Limb (tissue), 2 donors: ENCODE results near the gene CDCA7.
"Not testable (repeated sequence)": the region's sequence is repeated elsewhere in the genome, so short reads cannot be mapped to it uniquely, and the experiment has no call there.

Experiments
- DNase-seq, 2 donors: peaks; one replicate each; pipeline ENCODE4 v3.0.0-alpha.2; 2016; ENCODE audit errors: extremely low spot score in 2 of 2

The CDCA7 gene

DNA sequence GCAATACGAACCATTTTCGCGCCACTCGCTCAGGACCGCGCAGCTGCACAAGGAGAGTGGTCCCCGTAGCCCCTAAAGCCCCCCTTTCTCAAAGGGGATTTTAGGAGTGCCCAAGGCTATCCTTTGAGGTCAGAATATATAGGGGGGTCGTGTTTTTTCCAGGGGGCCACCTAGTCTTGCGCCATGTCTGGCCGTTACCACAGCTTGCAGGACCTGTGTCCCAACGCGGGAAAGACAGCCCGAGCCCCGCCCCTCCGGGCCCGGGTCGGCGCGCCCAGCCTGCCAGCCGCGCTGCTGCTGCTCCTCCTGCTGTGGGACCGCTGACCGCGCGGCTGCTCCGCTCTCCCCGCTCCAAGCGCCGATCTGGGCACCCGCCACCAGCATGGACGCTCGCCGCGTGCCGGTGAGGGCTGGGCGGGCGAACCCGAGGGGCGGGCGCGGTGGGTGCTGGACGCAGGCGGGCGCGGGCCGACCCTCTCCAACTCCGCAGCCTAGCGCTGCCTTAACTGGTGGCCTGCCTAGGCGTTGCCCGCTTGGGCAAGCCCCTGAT is at the start of gene CDCA7:
Gene CDCA7, plus strand, starts transcription at position 291 of the 550 bp plus-strand sequence. Its CDS starts 92 bp downstream, at position 383.
- DNase-seq: peak; percentile 66 to 90

DNA sequence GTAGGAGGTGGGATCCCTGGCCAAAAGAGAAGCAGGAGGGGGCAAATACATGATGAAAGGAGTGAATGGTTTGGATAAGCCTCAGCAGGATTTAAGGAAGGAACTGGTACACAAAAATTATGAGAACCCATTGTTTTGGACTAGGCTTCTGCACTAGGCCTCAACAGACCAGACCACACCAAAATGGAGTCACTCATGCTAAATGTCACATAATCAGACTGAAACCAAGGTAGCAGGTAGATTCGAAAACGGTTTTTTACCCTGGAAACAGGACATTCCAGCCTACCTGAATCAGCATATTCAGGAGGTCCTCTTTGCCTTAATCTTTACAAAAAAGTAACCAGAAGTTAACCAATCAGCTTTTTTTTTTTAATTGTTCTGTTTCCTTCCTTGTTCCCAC is 49.4 kb upstream of the CDCA7 start:
- DNase-seq: no peak

DNA sequence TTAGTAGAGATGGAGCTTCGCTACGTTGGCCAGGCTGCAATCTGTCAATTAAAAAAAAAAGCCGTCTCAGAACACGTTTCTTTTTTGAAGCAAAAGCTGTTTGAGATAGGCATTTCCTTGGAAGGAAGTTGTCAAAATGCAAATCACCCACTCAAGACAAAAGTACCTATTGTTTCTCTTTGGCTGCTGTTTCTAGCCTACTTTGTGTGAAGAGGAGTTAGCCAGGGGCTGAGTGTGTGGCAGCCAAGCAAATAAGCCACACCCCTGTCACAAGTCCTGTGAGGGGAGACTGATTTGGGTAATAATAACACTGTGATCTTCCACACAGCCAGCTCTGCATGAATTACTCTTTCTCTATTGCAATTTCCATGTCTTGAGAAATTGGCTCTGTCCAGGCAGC is 47.4 kb upstream of the CDCA7 start:
- DNase-seq: no peak

DNA sequence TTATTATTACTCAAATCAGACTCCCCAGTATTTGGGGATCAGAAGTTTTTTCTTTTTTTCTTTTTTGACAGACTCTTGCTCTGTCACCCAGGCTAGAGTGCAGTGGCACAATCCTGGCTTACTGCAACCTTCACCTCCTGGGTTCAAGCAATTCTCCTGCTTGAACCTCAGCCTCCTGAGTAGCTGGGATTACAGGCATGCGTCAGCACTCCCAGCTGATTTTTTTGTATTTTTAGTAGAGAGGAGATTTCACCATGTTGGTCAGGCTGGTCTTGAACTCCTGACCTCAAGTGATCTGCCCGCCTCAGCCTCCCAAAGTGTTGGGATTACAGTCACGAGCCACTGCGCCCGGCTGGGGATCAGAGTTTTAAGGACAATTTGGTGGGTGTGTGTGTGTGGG is 45.3 kb upstream of the CDCA7 start:
- not testable (repeated sequence) for DNase-seq

DNA sequence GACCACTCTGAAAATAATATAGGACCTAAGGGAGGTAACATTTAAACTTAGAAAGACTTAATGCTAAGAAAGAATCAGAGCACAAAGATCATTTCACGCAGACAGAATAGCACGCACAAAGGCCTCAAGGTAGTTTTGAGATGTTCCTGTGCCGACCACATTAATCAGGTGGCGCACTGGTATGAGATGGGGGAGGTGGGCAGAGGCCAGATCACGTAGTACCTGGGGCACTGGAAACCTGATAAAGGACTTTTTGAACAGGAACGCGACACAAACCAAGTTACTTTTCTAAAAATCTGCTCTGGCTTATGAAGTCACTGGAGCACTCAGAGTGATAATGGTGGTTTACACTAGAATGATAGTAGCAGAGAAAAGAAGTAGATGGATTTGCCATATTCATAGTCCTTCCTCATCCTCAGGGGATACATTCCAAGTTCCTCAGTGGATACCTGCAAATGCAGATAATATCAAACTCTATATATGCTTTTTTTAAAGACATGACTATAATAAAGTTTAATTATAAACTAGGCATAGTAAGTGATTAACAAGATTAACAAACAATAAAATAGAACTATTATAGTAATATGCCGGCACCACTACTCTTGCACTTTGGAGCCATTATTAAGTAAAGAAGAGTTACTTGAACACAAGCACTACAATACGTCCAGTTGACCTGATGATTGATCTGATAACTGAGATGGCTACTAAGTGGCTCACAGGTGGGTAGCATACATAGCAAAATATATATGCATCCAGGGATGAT is 42.6 kb upstream of the CDCA7 start:
- no peak for DNase-seq

DNA sequence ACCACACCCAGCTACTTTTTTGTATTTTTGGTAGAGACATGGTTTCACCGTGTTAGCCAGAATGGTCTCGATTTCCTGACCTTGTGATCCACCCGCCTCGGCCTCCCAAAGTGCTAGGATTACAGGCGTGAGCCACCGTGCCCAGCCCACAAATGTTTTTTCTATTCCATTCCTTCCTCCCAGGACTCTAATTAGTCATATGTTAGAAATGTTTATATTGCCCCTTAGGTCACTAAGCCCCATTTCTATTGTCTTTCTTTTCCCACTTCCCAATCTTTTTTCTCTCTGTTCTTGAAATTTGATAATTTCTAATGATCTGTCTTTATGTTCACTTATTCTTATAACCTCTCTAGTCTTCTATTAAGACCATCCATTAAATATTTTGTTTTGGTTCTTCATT is 31.3 kb upstream of the CDCA7 start:
- DNase-seq: no peak

DNA sequence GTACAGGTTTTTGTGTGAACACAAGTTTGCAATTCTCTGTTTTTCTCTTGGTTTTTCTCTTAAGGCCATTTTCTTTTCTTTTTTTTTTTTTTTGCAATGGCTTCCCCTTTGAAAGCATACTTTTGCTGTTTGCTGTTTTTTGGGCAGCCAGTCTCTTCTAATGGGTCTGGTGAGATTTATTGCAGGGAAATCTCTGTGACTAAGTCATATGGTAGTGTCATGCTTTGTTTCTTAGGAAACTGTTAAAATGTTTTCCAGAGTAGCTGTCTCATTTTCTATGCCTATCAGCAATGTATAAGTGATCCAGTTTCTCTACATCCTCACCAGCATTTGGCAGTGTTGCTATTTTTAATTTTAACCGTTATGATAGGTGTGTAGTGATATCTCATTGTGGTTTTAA is 27.9 kb upstream of the CDCA7 start:
- no peak for DNase-seq

DNA sequence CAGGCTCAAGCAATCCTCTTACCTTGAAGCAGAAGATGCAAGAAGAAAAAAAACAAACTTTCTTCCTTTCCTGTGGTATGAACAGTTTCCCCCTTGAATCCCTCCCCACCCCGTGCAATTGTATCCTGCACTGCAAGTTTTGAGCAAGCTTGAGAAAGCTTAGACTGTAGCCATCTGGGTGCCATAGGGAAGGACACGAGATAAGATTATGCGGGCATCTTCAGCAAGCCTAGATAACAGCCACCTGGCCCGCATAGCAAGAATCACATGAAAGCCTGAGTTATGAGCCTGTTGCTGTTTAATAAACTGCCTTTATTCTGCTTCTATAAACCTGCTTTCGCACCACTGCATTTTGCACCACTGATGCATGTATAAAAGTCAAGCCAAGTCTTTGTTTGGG is 27.3 kb upstream of the CDCA7 start:
- no peak for DNase-seq

DNA sequence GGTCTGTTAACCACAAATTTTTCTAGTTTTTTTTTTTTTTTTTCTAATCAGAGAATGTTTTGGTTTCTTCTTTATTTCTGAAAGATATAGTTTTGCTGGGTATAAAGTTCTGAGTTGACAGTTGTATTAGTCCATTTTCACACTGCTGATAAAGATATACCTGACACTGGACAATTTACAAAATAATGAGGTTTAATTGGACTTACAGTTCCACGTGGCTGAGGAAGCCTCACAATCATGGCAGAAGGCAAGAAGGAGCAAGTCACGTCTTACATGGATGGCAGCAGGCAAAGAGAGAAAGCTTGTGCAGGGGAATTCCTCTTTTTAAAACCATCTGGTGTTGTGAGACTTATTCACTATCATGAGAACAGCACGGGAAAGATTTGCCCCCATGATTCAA is 21.7 kb upstream of the CDCA7 start:
- not testable (repeated sequence) for DNase-seq

DNA sequence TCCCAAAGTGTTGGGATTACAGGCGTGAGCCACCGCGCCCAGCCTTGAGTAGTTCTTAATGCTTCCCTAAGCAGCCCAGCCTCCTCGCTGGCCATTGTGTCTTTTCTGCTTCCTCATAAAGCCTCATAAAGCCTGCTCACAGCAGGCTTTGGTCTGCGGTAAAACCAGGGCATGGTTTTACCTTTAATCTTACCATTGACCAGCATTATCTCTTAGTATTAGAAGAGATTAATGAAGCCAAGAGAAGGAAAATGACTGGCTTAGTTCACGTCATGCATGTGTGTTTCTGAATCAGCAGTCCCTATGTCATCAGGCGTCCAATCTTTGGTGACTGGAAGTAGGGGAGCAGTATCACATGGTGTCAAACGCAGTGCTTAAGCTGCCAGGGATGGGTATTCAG is 14.9 kb upstream of the CDCA7 start:
- no peak for DNase-seq

DNA sequence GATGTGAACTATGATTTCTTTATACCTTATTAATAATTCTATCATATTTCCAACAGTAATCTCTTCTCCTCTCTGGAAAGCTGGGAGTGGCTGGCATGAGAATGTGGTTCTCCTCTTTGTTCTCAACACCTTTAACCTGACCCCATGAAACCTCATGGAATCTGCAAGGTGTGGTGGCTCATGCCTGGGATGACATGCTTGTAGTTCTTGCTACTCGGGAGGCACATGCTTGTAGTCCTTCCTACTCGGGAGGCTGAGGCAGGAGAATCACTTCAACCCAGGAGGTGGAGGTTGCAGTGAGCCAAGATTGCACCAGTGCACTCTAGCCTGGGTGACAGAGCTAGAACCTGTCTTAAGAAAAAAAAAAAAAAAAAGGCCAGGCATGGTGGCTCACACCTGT is 10.8 kb upstream of the CDCA7 start:
- no peak for DNase-seq

DNA sequence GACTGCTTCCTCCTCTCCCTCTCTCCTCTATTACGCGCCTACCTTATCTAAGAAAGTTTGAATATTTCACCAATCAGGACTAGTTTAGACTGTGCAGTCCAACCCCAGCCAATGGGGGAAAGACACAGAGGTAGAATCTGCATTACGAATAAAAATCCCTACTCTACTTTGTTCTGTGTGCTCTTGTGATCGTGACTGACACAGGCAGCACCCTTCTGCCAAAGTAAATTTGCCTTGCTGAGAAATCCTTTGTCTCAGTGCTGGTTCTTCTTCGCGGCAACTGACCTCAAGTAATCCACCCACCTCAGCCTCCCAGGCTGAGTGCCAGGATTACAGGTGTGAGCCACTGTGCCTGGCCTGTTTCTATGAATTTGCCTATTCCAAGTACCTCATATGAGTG is 8.6 kb upstream of the CDCA7 start:
- no peak for DNase-seq

DNA sequence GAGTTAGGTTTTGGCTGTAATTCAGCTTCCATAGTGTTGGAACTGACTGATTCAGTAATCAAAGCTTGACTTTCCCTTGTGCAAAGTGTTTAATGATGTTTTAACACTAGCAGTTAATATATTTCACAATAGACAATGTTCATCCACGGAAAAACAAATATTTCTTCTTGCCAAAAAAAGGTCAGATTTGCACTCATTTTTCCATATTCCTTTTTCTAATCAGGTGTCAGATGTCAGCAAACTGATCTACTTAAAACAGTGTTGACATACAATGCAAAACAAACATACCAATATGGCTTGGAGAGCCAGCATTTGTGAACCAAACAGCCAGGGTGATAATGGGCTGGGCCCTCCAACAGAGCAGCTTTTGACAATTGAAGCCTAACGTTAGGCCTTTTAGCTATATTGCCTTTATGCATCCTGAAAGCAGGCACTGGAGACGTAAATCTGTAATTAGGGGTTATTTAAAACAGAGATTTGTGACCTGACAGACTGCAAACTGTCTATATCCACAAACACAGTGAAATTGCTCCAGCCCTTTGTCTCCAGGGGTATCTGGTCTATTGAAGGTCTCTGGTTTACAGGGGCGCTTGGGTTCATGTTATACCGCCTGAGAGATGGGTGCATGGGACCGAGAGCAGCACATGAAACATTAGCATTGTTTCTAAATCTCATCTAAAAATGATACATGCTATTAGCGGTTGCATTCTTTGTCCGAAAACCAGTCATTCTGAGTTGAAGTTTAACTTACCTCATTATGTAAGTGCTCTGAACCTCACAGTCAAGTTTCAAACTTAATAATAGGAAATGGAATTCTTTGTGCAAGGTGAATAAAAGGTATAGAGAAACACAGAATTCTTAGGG is 7.1 kb upstream of the CDCA7 start:
- no peak for DNase-seq

DNA sequence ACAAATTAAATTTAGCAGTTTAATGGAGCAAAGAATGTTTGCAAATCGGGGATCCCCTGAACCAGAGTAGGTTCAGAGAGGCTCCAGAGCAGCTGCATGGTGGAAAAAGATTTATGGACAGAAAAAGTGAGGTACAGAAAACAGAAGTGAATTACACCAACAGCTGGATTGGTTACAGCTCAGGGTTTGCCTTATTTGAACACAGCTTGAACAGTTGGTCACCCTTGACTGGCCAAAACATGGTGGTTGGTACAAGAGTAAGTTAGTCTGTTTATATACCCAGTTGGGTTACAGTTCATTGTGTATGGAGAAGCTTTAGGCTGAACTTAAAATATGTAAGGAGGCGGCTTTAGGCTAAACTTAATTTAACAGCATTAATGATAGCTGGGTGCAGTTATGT is 5.4 kb upstream of the CDCA7 start:
- DNase-seq: no peak

DNA sequence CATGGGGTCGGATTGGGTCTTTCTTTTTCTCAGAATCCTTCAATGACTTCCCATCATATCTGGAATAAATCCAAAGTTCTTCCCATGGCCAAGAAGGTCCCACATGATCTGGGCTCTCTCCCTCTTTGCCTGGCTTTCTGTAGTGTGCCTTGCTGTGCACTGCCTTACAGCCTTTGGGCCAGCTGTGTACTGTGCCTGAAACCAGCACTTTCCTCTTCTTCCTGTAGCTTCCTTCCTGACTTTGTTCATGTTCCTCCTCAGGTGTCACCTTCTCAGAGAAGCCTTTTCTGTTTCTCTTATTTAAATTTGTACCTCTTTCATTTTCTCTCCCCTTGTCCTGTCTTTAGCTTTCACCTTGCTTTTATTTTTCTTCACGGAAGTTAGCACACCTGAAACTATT is 4.3 kb upstream of the CDCA7 start:
- no peak for DNase-seq

DNA sequence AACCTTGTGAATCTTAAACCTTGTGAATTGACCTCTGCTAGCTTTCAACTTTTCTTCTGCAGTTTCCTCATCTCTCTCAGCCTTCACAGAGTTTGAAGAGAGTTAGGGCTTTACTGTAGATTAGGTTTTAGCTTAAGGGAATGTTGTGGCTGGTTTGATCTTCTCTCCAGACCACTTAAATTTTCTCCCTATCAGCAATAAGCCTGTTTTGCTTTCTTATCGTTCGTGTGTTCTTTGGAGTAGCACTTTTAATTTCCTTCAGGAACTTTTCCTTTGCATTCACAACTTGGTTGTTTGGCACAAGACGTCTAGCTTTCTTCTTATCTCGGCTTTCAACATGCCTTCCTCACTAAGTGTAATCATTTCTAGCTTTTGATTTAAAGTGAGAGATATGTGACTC is 2.8 kb upstream of the CDCA7 start:
- DNase-seq: no peak

DNA sequence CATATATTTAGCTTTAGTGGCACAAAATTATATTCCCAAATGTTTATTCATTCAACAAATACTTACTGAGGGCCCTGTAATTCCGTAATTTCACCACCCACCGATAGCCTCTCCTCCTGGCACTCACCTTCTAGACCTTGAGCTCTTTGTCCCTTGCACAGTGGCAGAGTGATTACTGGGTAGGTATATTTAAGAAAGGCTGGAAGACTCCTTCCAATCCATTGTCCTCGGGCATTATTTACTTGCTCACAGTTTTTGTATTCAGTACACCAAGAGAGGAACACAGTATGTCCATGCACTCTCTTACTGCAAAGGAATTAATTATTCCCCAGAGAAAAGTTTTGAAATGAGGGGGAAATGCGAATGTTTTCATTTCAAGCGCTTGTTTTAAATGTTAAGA is 1.1 kb upstream of the CDCA7 start:
- DNase-seq: no peak

DNA sequence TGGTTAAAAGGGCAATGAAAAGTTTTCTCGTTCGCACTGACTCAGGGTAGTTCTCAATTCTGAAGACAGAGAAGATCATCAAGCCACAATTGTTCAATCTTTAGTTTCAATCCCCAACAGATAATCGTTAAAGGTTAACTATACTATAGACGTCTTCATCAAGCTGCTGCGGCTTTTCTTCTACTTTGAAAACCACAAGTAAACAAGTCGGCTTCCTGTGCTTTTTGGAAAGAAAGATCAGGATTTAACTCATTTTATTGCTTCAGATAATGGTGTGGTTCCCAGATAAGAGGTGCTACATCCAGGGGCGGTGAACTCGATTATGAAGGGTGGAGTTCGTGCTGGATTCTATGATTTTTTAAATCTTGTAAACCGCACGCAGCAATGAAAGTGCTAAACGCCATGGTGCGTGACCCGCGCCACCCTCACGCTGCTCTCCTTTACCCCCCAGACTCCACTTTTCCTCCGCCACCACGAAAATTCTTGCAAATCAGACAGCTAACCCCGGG is 545 bp upstream of the CDCA7 start:
- no peak for DNase-seq

DNA sequence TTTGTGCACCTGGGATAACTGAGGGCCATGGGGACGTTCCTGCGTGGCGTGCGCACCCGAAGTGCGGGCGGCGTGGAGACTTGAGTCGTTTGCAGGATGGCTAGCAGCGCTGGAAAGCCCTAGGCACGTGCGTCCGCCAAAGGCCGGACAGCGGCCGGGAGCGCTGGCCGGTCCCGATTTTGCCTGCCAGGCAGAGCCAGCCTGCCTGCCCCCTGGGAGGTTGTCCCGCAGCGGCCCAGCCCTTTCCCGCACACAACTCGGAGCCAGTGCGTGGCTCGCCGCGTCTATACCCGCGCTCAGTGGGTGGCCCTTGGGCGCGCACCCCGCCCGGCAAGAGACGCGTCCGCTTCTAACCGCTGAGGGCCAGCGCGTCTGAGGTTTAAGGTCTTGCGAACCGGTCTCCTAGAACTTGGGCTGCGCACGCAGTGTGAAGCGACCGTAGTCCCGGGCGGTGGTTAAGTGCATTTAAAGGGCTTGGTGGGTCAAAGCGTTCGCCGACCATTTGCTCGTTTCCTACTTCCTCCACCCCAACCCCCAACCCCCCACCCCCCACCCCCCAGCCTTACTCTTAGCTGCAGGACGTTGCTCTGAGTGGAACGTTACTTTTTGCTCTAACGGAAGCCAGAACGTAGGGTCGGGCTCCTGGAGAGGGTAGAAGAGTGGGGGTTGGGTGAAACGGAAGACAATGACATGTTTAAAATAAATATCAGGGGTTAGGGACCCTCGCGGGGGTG is 627 bp downstream of the CDCA7 start:
- peak in 1 of 2 donors; percentile 66 for DNase-seq

DNA sequence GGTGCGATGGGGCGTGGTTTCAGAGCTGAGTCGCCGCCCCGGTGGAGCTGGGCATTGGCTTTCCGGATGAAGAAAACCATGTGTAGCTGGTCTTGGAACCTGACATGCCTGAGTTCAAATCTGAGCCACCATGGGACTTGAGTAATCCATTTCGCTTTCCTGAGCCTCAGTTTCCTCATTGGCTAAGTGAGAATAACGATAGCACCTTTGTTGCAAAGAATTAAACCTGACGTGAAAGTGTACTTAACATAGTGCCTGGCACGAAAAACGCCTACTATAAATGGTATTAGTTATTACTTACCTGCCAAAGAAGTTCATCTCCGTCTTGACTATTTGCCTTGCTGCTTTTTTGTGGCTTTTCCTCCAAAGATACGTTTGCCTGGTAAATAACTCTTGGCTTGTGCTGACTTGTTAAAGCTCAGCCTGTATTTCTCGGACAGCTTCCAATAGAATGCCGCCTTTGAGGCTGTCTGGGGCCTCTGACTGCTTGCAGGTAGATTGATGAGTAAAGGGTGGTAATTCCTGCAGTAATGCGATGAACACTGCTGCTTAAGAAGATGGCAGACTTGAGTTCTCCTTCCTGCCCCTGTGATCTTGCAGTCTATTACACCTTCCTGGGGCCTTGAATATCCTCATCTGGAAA is 1.3 kb downstream of the CDCA7 start:
- no peak for DNase-seq

DNA sequence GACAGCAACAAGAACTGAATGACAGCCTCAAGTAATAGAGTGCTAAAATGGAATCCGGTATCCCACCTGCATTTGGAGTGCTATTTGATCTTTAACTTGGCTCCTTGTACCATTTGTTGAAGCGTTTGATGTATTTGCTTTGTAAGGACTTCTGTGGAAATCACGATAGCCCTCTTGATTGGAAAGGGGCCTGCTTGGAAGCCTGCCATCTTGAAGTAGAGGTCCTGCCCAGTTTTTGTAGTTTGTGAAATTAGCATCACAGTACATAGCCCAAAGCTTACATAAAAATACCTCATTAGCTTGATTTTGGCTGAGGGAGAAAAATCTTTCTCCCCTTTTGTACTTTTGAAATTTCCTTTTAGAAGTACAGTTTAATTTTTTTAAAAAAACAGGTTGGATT is 2.7 kb downstream of the CDCA7 start:
- no peak for DNase-seq
